ENCODE data around the gene GPR158.

DNA sequence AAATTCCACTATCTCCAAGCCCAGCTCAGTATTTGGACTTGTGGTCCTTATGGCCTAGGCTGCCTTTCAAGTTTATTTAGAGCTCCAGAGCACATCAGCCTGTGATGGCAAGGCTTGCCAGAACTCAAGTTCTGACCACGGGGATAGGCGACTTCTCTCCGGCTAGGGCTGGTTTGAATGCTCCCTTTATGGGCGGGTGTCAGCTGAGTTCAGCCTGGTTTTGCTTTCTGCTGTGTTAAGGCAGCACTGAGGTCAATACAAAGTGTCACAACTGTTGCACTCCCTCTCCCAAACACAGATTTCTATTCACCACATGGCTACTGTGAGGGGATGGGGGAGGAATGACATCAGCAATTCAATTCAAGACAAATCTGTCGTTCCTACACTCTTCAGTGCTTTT, 441.1 kb downstream of the GPR158 start:
- no peak for TF ChIP-seq POLR2A (IDR thresholded peaks at IDR 0.05; ENCODE audit: borderline replicate concordance, extremely low read depth, insufficient read depth, insufficient read length)
- TF ChIP-seq, protein P1, sequence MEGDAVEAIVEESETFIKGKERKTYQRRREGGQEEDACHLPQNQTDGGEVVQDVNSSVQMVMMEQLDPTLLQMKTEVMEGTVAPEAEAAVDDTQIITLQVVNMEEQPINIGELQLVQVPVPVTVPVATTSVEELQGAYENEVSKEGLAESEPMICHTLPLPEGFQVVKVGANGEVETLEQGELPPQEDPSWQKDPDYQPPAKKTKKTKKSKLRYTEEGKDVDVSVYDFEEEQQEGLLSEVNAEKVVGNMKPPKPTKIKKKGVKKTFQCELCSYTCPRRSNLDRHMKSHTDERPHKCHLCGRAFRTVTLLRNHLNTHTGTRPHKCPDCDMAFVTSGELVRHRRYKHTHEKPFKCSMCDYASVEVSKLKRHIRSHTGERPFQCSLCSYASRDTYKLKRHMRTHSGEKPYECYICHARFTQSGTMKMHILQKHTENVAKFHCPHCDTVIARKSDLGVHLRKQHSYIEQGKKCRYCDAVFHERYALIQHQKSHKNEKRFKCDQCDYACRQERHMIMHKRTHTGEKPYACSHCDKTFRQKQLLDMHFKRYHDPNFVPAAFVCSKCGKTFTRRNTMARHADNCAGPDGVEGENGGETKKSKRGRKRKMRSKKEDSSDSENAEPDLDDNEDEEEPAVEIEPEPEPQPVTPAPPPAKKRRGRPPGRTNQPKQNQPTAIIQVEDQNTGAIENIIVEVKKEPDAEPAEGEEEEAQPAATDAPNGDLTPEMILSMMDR (IDR thresholded peaks at IDR 0.05 in 2 of 3, conservative IDR thresholded peaks at IDR 0.05 in 1 of 3; ENCODE audit: borderline replicate concordance in 1 of 3, insufficient read depth in 1 of 3, low read depth in 2 of 3, low read length in 2 of 3): no peak
- no peak for TF ChIP-seq EZH2phosphoT487 (IDR thresholded peaks at IDR 0.05; ENCODE audit: borderline replicate concordance)
- no peak for TF ChIP-seq ZFX (IDR thresholded peaks at IDR 0.05)
